Heart left ventricle (tissue), 13 donors: ENCODE data around the gene STK26.

Source experiments
- CTCF ChIP-seq, 12 donors: fragments of 200-600 bp; sonication (generic) in 4 of 12; IDR thresholded peaks; one replicate each; pipeline versions ENCODE4 v1.5.0 to v1.8.0; 2018 to 2022; ENCODE audit warnings: antibody characterized with exemption in 12 of 12, mild to moderate bottlenecking in 5 of 12
- POLR2A ChIP-seq, 2 donors: fragments of 450-650 bp; IDR thresholded peaks; one replicate each; pipeline ENCODE4 v1.6.1; 2017; ENCODE audit warnings: antibody characterized with exemption in 2 of 2, mild to moderate bottlenecking in 2 of 2, moderate library complexity in 2 of 2
- donor health status: ischemic (EF 13 %, LVEDD 7.1; RV severe dilation, severe dysfunction).
- donor health status: DM: no; HTN: yes; CAD: no.
- donor health status: DM: no; HTN: no; CAD: no.
- donor health status: ischemic (EF 25% LVEDD 6.9; RV normal size, moderate dysfunction).
- donor health status: ischemic (EF 25% LVEDD 5.7; RV mildly dilated, moderate dysfunction).
- donor health status: ischemic (EF 35%, LVEDD 5.7; RV mildly dilated, moderate dysfunction).
- donor health status: nonischemic (EF 11% LVEDD 7.7; RV severe dilation, severe dysfunction).
- donor health status: DM: yes; HTN: yes; CAD: no.
- donor health status: PGD.
- donor health status: ischemic (EF 29% LVEDD 5.4; RV normal size, mild dysfunction).
- donor health status: nonischemic (EF 23%, LVEDD 6.1; RV moderate dilation, normal function).

GRCh38 chrX:132094164-132094563, 71.1 kb downstream of the STK26 start:
- TF ChIP-seq CTCF (IDR thresholded peaks at IDR 0.05) (no peak), POLR2A (IDR thresholded peaks at IDR 0.05) (no peak)
